Measurements from ENCODE around the gene COMMD4. TPM values are rescaled to one million over a fixed set of nuclear protein-coding genes. Genes with fewer than 3 reads are reported as not detected.

COMMD4 gene
- total and polyA plus RNA-seq, 2 donors (not counting 3 experiments of a cell fraction or from before 2014, with no cell fraction given) = 114 to 244 TPM

DNA sequence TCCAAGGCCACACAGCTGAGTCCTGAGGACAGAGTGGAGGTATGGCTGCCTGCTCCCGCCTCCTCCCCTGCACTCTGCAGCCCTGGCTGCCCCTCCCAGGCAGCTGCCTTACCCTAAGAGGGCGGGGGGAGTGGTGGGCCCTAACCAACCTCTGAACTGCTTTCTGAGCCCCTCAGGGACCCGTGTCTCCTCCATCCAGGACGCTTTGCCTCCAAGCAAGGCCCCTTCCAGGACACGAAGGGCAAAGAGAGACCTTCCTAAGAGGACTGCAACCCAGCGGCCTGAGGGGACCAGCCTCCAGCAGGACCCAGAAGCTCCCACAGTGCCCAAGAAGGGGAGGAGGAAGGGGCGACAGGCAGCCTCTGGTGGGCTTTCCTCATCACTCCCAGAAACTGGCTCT, 18.6 kb downstream of the COMMD4 start:
- H3K4me2 ChIP-seq (ENCODE audit: insufficient read depth, low read length) = no peak overlapping the region
- intact Hi-C loops (cut with micrococcal nuclease) (no loop called here), dilution Hi-C loops (cut with MboI; ENCODE audit: extremely low pct_ligation_motif_present, low sequenced_read_pairs) (no loop called here)
- FAIRE-seq = no peak
- no peak overlapping the region for H2AFZ ChIP-seq (ENCODE audit: low read depth, low read length)
- ChIA-PET POLR2A (no interaction called here), CTCF (interaction anchor here (0.6 to 3.0 kb wide), 3 partner anchors 13 to 366 kb away, joined by 3 to 12 read pairs (median 3); partner anchors contain the start of gene MAN2C1)
- no peaks in the 10 kb centered on the region for H3K9me3 ChIP-seq (replicated peaks; ENCODE audit: control insufficient read depth, insufficient read depth, low read length)
- H3K4me1 ChIP-seq (ENCODE audit: control insufficient read depth, extremely low read depth, insufficient read depth, low read length) = no peaks in the 10 kb centered on the region
- H3K4me3 ChIP-seq (replicated peaks in 1 of 3; ENCODE audit: insufficient read depth in 1 of 3, low read depth in 1 of 3, low read length in 3 of 3) = no peak overlapping the region
- peaks cover 4 to 26% of the 10 kb centered on the region in 2 experiments for H3K36me3 ChIP-seq (ENCODE audit: control insufficient read depth in 2 of 2, extremely low read depth in 1 of 2, insufficient read depth in 2 of 2, low read length in 2 of 2)
- no peaks in the 10 kb centered on the region for H3K79me2 ChIP-seq (ENCODE audit: control insufficient read depth, insufficient read depth, low read length)
- no peak overlapping the region for H3K9ac ChIP-seq (replicated peaks; ENCODE audit: extremely low read depth, insufficient read depth, low read length)
- BruUV-seq (replicated peaks) = no TSS peak
- DNase-seq (ENCODE audit: low read depth, low spot score) = no peak
- H3K27ac ChIP-seq (ENCODE audit: insufficient read depth, low read depth, low read length) = no peak overlapping the region
- H4K20me1 ChIP-seq (replicated peaks; ENCODE audit: control insufficient read depth, extremely low read depth, insufficient read depth, low read length) = no peaks in the 10 kb centered on the region
- no peaks in the 10 kb centered on the region for H3K27me3 ChIP-seq (ENCODE audit: control insufficient read depth in 2 of 2, insufficient read depth in 2 of 2, low read length in 2 of 2)
- no peaks in the 10 kb centered on the region for H3K9me1 ChIP-seq (replicated peaks; ENCODE audit: control insufficient read depth, extremely low read depth, insufficient read depth, low read length)
- no peak for TF ChIP-seq CTCF (IDR thresholded peaks at IDR 0.05; ENCODE audit: extremely low read depth in 1 of 2, insufficient read depth in 1 of 2, low read depth in 1 of 2, low read length in 2 of 2)
- no peak for TF ChIP-seq EZH2 (IDR thresholded peaks at IDR 0.05; ENCODE audit: borderline replicate concordance, low read depth, low read length, severe bottlenecking)

DNA sequence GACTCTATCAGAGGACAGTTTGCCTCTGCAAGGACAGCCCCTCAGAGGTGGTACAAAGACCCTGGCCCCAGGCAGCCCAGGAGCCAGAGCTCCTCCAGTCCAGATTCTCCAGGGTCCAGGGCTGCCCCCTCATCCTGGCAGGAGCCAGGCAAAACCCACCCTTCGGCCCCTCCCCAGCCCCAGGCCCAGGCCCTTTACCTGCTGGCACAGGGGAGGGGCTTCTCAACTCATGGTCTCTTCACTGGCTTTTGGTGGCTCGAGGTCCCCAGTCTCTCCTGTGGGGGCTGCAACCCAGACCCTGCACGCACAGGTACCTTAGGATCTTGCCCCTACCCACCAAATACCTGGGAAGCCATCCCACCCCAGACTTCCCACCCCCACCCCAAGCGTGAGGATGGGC, 19.5 kb downstream of the COMMD4 start:
- CTCF ChIA-PET = interaction anchor here (0.6 kb wide), 1 partner anchor 868 kb away, joined by 3 read pairs; no protein-coding TSS in a partner anchor
- H3K9me3 ChIP-seq (replicated peaks; ENCODE audit: control insufficient read depth, insufficient read depth, low read length) = no peaks in the 10 kb centered on the region
- no peaks in the 10 kb centered on the region for H4K20me1 ChIP-seq (replicated peaks; ENCODE audit: control insufficient read depth, extremely low read depth, insufficient read depth, low read length)
- H3K36me3 ChIP-seq (ENCODE audit: control insufficient read depth in 2 of 2, extremely low read depth in 1 of 2, insufficient read depth in 2 of 2, low read length in 2 of 2) = peaks cover 4 to 34% of the 10 kb centered on the region in 2 experiments
- no peak overlapping the region for H2AFZ ChIP-seq (ENCODE audit: low read depth, low read length)
- H3K9me1 ChIP-seq (replicated peaks; ENCODE audit: control insufficient read depth, extremely low read depth, insufficient read depth, low read length) = no peaks in the 10 kb centered on the region
- H3K9ac ChIP-seq (replicated peaks; ENCODE audit: extremely low read depth, insufficient read depth, low read length) = no peak overlapping the region
- FAIRE-seq (no peak), DNase-seq (ENCODE audit: low read depth, low spot score) (no peak)
- H3K4me2 ChIP-seq (ENCODE audit: insufficient read depth, low read length) = no peak overlapping the region
- POLR2A ChIA-PET = no interaction called here
- TF ChIP-seq CTCF (IDR thresholded peaks at IDR 0.05; ENCODE audit: extremely low read depth in 1 of 2, insufficient read depth in 1 of 2, low read depth in 1 of 2, low read length in 2 of 2) = no peak
- TF ChIP-seq POLR2A (IDR thresholded peaks at IDR 0.05; ENCODE audit: low read depth, low read length) = no peak
- TF ChIP-seq POLR2AphosphoS5 (IDR thresholded peaks at IDR 0.05; ENCODE audit: insufficient read depth, low read depth, low read length) = no peak
- TF ChIP-seq EZH2 (IDR thresholded peaks at IDR 0.05; ENCODE audit: borderline replicate concordance, low read depth, low read length, severe bottlenecking) = no peak
- TF ChIP-seq MYC (IDR thresholded peaks at IDR 0.05; ENCODE audit: low read depth, low read length) = no peak
- TF ChIP-seq GATA2 (IDR thresholded peaks at IDR 0.05; ENCODE audit: insufficient read depth, insufficient read length, low read depth, low read length) = no peak
- TF ChIP-seq FOS (IDR thresholded peaks at IDR 0.05; ENCODE audit: borderline replicate concordance, insufficient read depth, low read length) = no peak
- TF ChIP-seq, protein P1, sequence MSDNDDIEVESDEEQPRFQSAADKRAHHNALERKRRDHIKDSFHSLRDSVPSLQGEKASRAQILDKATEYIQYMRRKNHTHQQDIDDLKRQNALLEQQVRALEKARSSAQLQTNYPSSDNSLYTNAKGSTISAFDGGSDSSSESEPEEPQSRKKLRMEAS (IDR thresholded peaks at IDR 0.05; ENCODE audit: insufficient read depth, insufficient read length) = no peak
- intact Hi-C loops (cut with micrococcal nuclease) = no loop called here
- no peaks in the 10 kb centered on the region for H3K4me1 ChIP-seq (ENCODE audit: control insufficient read depth, extremely low read depth, insufficient read depth, low read length)
- H3K79me2 ChIP-seq (ENCODE audit: control insufficient read depth, insufficient read depth, low read length) = no peaks in the 10 kb centered on the region
- no TSS peak for BruUV-seq (replicated peaks)
- no peak overlapping the region for H3K27ac ChIP-seq (ENCODE audit: insufficient read depth, low read depth, low read length)
- no peak overlapping the region for H3K4me3 ChIP-seq (replicated peaks in 1 of 3; ENCODE audit: insufficient read depth in 1 of 3, low read depth in 1 of 3, low read length in 3 of 3)
- no peaks in the 10 kb centered on the region for H3K27me3 ChIP-seq (ENCODE audit: control insufficient read depth in 2 of 2, insufficient read depth in 2 of 2, low read length in 2 of 2)
- dilution Hi-C loops (cut with MboI; ENCODE audit: extremely low pct_ligation_motif_present, low sequenced_read_pairs) = no loop called here

All from endothelial cell of umbilical vein (primary cell).